Calu3 (cell line): ENCODE results near the gene TERB1. TPM values are rescaled to one million over a fixed set of nuclear protein-coding genes. Genes with fewer than 3 reads are reported as not detected.
A peak's percentile ranks its signal among the peaks of the same experiment; 100 is the strongest.

ENCODE experiments used
- BruUV-seq: library from RNA; stranded (reverse); fragments of 400-500 nt; replicated peaks from 2 replicates; lab custom pipeline; 2021; lab: Mats Ljungman, UMichigan
- CTCF ChIA-PET: fragments of 300-600 bp; sonication (Branson Sonifier 250); formaldehyde crosslinking; loops from one replicate; lab custom pipeline; 2022; ENCODE audit warnings: antibody characterized with exemption; lab: Charles Lee
- DNase-seq: peaks from one replicate; pipeline ENCODE4 v3.0.0; 2022
- H3K27ac Mint-ChIP-seq: one replicate; pipeline ENCODE4 v1.8.0; 2022; ENCODE audit warnings: mixed read lengths; ENCODE audit not compliant: unreplicated experiment
- H3K27me3 Mint-ChIP-seq: one replicate; pipeline ENCODE4 v1.8.0; 2022; ENCODE audit warnings: mixed read lengths; ENCODE audit not compliant: unreplicated experiment
- H3K36me3 Mint-ChIP-seq: one replicate; pipeline ENCODE4 v1.8.0; 2022; ENCODE audit warnings: mild to moderate bottlenecking, moderate library complexity, mixed read lengths; ENCODE audit not compliant: insufficient read depth, unreplicated experiment
- H3K4me1 Mint-ChIP-seq: one replicate; pipeline ENCODE4 v1.8.0; 2022; ENCODE audit warnings: mild to moderate bottlenecking, low read depth, mixed read lengths; ENCODE audit not compliant: unreplicated experiment
- H3K4me3 Mint-ChIP-seq: one replicate; pipeline ENCODE4 v1.8.0; 2022; ENCODE audit warnings: mild to moderate bottlenecking, low read depth, moderate library complexity, mixed read lengths; ENCODE audit not compliant: unreplicated experiment
- H3K9me3 Mint-ChIP-seq: one replicate; pipeline ENCODE4 v1.8.0; 2022; ENCODE audit warnings: low read depth, mixed read lengths; ENCODE audit not compliant: unreplicated experiment
- intact Hi-C: fragments of 100-400 bp; cut with micrococcal nuclease; formaldehyde crosslinking; loops from one replicate; pipeline ENCODE4 v1.10.0; 2022; ENCODE audit not compliant: unreplicated experiment
- total RNA-seq: library from RNA; stranded (reverse); gene quantifications from 2 replicates; pipeline ENCODE4 v1.2.3, GENCODE V29; 2022
- TF ChIP-seq, protein P1 (sequence below): fragments of 200-600 bp; IDR thresholded peaks from one replicate; pipeline ENCODE4 v1.8.0; 2022; ENCODE audit warnings: antibody characterized with exemption; ENCODE audit not compliant: unreplicated experiment

The TERB1 gene
- total RNA-seq, 1 experiment from 2014 or later: 0.59 TPM

DNA sequence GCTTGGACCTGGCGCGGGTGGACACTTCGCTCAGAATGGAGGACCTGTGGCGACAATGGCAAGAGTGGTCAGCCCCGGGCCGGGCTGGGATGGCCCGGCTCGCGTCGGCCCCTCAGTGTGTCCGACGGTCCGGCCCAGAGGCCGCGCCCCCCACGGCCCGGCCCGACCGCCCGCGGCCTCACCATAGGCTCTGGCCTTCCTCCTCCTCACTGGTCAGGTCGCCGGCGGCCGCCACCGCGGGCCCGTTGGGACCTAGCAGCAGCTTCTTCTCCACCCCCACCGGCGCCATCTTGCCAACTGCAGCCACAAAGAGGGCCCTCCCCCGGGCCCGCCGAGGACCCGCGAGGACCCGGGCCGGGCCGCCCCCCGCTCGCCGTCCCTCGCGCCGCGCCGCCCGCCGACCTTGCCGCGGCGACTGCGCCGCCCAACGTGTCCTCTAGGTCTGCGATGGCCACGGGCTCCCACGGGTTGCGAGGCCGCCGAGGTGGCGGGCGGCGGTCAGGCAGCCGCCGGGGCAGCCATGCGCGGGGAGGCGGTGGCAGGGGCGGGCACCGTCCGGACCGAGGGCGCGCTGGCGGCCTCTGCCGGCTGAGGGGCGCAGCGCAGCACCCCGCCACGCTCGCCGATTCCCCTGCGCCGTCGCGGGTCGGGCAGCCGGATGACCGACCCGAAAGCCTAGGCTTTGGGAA is 49.9 kb downstream of the TERB1 start, which contains the start of gene DYNC1LI2:
TSS of gene DYNC1LI2 (minus strand) at position 307 of the 689 bp plus-strand sequence. CDS start at position 289, 18 bp downstream.
- intact Hi-C loops: no loop called here

DNA sequence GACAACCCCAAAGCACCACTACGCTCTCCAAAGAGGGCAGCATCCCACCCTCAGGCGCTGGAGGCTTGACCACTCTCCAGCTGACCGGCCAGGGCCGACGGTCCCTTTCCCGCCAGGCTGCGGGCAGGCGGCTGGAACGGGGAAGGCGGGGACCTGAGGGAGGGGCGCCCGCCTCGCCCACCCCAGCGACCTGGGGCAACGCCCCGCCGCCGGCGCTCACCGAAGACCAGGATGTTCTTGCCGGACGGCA is 50.4 kb downstream of the TERB1 start:
- CTCF ChIA-PET: interaction anchor here (0.6 to 2.2 kb wide), 4 partner anchors 10 to 129 kb away, joined by 3 to 20 read pairs (median 3); partner anchors contain the start of gene PDP2
- Mint-ChIP-seq H3K27me3 (no peaks in the 10 kb centered on the region), H3K9me3 (no peaks in the 10 kb centered on the region), H3K4me3 (peak overlapping the region; percentile 83), H3K4me1 (peaks cover 32% of the 10 kb centered on the region), H3K36me3 (peaks cover 58% of the 10 kb centered on the region), H3K27ac (peak overlapping the region; percentile 74)
- intact Hi-C loops: no loop called here
- TF ChIP-seq, protein P1, sequence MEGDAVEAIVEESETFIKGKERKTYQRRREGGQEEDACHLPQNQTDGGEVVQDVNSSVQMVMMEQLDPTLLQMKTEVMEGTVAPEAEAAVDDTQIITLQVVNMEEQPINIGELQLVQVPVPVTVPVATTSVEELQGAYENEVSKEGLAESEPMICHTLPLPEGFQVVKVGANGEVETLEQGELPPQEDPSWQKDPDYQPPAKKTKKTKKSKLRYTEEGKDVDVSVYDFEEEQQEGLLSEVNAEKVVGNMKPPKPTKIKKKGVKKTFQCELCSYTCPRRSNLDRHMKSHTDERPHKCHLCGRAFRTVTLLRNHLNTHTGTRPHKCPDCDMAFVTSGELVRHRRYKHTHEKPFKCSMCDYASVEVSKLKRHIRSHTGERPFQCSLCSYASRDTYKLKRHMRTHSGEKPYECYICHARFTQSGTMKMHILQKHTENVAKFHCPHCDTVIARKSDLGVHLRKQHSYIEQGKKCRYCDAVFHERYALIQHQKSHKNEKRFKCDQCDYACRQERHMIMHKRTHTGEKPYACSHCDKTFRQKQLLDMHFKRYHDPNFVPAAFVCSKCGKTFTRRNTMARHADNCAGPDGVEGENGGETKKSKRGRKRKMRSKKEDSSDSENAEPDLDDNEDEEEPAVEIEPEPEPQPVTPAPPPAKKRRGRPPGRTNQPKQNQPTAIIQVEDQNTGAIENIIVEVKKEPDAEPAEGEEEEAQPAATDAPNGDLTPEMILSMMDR: no peak
- peak; percentile 44 for DNase-seq
- no TSS peak for BruUV-seq

More for the DNA sequence above, 49.9 kb downstream of the TERB1 start, which contains the start of gene DYNC1LI2:
- BruUV-seq: no TSS peak
- H3K27me3 Mint-ChIP-seq: no peaks in the 10 kb centered on the region
- TF ChIP-seq, protein P1: peak; percentile 93
- CTCF ChIA-PET: interaction anchor here (0.6 to 2.2 kb wide), 6 partner anchors 10 to 129 kb away, joined by 3 to 20 read pairs (median 3); partner anchors contain the start of genes NAE1 and PDP2
- H3K4me1 Mint-ChIP-seq: peaks cover 32% of the 10 kb centered on the region
- DNase-seq: peak; percentile 93
- H3K27ac Mint-ChIP-seq: peak within 1 kb of the TSS; percentile 74
- peaks cover 54% of the 10 kb centered on the region for H3K36me3 Mint-ChIP-seq
- no peaks in the 10 kb centered on the region for H3K9me3 Mint-ChIP-seq
- peak within 1 kb of the TSS; percentile 83 for H3K4me3 Mint-ChIP-seq

DNA sequence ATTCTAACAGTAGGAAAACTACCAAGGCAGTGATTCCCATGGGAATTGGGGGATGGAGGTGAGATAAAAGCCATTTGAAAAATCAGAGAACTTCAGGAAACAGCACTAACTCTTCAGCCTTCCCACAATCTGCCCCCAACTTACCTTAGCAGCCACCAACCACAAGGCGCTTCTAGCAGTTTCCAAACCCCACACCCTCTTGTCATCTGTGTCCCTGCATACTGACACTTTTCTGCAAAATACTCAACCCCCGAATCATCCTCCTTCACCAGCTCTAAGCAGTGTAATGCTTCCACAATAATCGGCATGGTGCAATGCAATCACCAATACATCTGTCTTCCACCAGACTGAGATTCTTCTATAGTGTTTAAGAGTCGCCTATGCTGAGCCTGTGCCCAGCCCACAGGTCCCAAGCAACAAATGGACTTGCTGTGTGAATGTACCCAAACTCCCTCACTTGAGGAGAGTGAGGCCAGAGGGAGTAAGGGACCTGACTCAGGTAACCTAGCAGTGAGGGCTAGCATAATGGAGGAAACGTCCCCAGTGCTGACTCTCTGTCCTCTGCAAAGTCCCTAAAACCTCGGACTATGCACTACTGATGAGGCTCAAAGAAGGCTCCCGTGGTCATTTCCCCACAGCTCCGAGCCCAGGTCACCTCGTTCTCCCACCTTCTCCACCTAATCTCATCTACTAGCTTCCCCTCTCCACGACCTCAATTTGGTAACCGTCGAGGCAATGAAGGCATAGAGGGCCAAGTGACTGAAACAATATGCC is 50.9 kb downstream of the TERB1 start:
- peak overlapping the region; percentile 74 for H3K27ac Mint-ChIP-seq

DNA sequence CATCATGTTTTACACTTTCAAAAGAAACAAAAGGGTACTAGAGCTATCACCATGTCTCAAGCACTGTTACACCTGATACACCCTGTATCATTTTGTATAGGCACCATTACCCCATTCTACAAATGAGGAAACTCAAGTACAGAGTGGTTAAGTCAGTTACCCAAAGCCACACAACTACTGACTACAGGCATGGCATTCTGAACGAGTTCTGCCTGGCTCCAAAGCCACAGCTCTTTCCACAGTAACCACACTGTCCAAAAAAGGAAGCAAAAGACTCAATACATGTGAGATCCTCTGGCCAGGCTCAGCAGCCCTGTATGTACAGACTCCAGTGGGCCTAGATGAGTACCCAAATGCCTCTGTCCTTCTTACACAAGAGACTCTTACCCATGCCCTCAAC is 54.7 kb downstream of the TERB1 start:
- Mint-ChIP-seq H3K4me1 (peaks cover 33% of the 10 kb centered on the region), H3K9me3 (no peaks in the 10 kb centered on the region), H3K27ac (no peak overlapping the region), H3K36me3 (peaks cover 67% of the 10 kb centered on the region), H3K4me3 (no peak overlapping the region), H3K27me3 (no peaks in the 10 kb centered on the region)
- BruUV-seq: no TSS peak
- TF ChIP-seq, protein P1: no peak
- intact Hi-C loops: no loop called here
- no peak for DNase-seq
- CTCF ChIA-PET: no interaction called here

More for the DNA sequence above, 50.9 kb downstream of the TERB1 start:
- TF ChIP-seq, protein P1: no peak
- no peak for DNase-seq
- no TSS peak for BruUV-seq
- Mint-ChIP-seq H3K4me1 (peaks cover 32% of the 10 kb centered on the region), H3K36me3 (peaks cover 60% of the 10 kb centered on the region), H3K4me3 (peak overlapping the region; percentile 83), H3K27me3 (no peaks in the 10 kb centered on the region), H3K9me3 (no peaks in the 10 kb centered on the region)
- CTCF ChIA-PET: interaction anchor here (0.6 to 2.2 kb wide), 4 partner anchors 9 to 130 kb away, joined by 3 to 20 read pairs (median 3); partner anchors contain the start of genes NAE1 and PDP2
- intact Hi-C loops: no loop called here
